Measurements from ENCODE around the gene BMAL2.

BMAL2 gene

DNA sequence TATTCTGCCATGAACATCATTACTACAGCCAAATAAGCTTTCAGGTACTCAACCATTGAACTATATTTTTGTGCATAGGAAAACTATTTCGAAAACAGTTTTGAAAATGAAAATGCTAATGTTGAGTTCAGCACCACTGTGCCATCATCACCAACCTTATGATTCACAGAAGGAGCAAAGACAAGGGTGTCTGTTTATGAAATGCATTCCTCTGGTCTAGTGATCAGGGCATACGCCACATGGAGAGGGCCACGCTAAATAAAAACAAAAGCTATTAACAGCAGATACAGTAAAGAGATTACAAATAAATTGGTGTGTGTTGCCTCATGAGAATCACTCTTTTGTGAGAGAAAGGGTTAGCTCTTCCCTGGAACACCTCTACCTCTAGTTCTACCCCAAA lies 43.2 kb upstream of the BMAL2 start:
- no peak for TF ChIP-seq ISL1 (CRISPR knock-in tag; IDR thresholded peaks at IDR 0.05)
- TF ChIP-seq ZFP3 (CRISPR knock-in tag; IDR thresholded peaks at IDR 0.05), result no peak
- no peak for TF ChIP-seq ZNF565 (CRISPR knock-in tag; conservative IDR thresholded peaks at IDR 0.05; ENCODE audit: low read depth)
- TF ChIP-seq, protein P1, sequence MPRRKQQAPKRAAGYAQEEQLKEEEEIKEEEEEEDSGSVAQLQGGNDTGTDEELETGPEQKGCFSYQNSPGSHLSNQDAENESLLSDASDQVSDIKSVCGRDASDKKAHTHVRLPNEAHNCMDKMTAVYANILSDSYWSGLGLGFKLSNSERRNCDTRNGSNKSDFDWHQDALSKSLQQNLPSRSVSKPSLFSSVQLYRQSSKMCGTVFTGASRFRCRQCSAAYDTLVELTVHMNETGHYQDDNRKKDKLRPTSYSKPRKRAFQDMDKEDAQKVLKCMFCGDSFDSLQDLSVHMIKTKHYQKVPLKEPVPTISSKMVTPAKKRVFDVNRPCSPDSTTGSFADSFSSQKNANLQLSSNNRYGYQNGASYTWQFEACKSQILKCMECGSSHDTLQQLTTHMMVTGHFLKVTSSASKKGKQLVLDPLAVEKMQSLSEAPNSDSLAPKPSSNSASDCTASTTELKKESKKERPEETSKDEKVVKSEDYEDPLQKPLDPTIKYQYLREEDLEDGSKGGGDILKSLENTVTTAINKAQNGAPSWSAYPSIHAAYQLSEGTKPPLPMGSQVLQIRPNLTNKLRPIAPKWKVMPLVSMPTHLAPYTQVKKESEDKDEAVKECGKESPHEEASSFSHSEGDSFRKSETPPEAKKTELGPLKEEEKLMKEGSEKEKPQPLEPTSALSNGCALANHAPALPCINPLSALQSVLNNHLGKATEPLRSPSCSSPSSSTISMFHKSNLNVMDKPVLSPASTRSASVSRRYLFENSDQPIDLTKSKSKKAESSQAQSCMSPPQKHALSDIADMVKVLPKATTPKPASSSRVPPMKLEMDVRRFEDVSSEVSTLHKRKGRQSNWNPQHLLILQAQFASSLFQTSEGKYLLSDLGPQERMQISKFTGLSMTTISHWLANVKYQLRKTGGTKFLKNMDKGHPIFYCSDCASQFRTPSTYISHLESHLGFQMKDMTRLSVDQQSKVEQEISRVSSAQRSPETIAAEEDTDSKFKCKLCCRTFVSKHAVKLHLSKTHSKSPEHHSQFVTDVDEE (CRISPR knock-in tag; IDR thresholded peaks at IDR 0.05), result no peak
- TF ChIP-seq BACH2 (CRISPR knock-in tag; IDR thresholded peaks at IDR 0.05; ENCODE audit: borderline replicate concordance), result no peak
- TF ChIP-seq GLIS3 (CRISPR knock-in tag; IDR thresholded peaks at IDR 0.05), result no peak
- no peak for TF ChIP-seq ESRRG (CRISPR knock-in tag; IDR thresholded peaks at IDR 0.05)
- no peak for TF ChIP-seq ZC3H10 (CRISPR knock-in tag; IDR thresholded peaks at IDR 0.05)
- no peak for TF ChIP-seq ZFP30 (CRISPR knock-in tag; IDR thresholded peaks at IDR 0.05)
- TF ChIP-seq TOX (CRISPR knock-in tag; IDR thresholded peaks at IDR 0.05; ENCODE audit: borderline replicate concordance), result no peak
- TF ChIP-seq ARNTL (CRISPR knock-in tag; IDR thresholded peaks at IDR 0.05; ENCODE audit: borderline replicate concordance, low read depth), result no peak
- TF ChIP-seq RARB (CRISPR knock-in tag; IDR thresholded peaks at IDR 0.05), result no peak
- TF ChIP-seq ZNF8 (CRISPR knock-in tag; IDR thresholded peaks at IDR 0.05), result no peak
- no peak for TF ChIP-seq ZNF70 (CRISPR knock-in tag; IDR thresholded peaks at IDR 0.05)
- no peak for TF ChIP-seq OSR1 (CRISPR knock-in tag; IDR thresholded peaks at IDR 0.05)

DNA sequence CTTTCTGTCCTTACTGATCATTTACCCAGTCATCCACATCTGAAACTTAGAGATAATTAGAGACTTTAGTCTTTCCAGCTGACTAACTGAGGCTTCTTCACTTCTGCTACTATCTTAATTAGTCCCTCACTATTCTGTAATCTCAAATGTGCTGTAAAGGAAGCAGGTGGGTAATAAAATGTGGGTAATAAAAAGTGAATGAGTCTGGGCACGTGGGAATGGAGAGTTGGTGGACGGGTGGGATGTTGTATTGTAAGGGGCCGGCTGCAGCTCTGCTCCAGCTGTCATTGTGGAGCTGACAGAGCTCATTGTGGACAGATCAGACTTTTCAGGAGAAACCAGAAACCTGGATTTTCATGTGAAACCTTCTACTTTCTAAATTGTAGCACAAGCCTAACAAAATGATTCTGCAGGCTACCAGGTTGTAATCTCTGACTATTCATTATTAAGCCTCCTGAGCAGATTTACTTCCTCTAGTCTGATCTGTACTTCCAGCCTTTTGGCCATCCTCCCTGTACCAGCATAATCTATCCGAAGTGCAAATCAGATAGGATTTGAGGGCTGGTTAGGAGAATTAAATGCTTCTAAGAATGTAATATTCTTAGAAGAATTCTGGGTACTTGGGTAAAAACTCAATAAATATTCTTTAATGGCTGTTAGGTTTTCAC lies 42.0 kb upstream of the BMAL2 start:
- no peak for ATAC-seq

More for the DNA sequence above, 43.2 kb upstream of the BMAL2 start:
- ATAC-seq, result no peak

DNA sequence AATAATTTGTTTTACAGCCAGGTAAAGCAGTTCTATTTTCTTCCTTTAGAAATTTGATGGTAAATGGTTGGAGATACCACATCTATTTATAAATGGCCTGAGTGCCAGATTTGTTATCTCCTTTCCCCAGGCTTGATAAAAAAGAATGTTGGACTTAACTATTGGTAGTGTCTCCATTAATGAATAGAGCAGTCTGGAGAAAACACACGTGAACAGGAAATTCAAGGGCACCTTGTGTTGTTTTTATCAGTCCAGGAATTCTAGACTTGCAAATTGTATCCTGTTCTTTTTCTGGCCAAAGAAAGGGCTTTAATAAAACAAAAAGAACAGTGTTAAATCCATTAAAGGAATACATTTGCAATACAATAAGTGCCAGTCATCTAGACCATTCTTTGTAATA lies 40.8 kb upstream of the BMAL2 start:
- ATAC-seq, result no peak
- TF ChIP-seq, protein P2, sequence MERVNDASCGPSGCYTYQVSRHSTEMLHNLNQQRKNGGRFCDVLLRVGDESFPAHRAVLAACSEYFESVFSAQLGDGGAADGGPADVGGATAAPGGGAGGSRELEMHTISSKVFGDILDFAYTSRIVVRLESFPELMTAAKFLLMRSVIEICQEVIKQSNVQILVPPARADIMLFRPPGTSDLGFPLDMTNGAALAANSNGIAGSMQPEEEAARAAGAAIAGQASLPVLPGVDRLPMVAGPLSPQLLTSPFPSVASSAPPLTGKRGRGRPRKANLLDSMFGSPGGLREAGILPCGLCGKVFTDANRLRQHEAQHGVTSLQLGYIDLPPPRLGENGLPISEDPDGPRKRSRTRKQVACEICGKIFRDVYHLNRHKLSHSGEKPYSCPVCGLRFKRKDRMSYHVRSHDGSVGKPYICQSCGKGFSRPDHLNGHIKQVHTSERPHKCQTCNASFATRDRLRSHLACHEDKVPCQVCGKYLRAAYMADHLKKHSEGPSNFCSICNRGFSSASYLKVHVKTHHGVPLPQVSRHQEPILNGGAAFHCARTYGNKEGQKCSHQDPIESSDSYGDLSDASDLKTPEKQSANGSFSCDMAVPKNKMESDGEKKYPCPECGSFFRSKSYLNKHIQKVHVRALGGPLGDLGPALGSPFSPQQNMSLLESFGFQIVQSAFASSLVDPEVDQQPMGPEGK (CRISPR knock-in tag; IDR thresholded peaks at IDR 0.05; ENCODE audit: borderline replicate concordance), result no peak
- TF ChIP-seq SNAI2 (CRISPR knock-in tag; IDR thresholded peaks at IDR 0.05), result peak; percentile 37; the same call in 1 of the 2 replicates
- TF ChIP-seq ISL1 (CRISPR knock-in tag; IDR thresholded peaks at IDR 0.05), result peak; percentile 82
- no peak for TF ChIP-seq ZNF565 (CRISPR knock-in tag; conservative IDR thresholded peaks at IDR 0.05; ENCODE audit: low read depth)
- no peak for TF ChIP-seq ZC3H10 (CRISPR knock-in tag; IDR thresholded peaks at IDR 0.05)
- peak; percentile 31; the same call in 1 of the 2 replicates for TF ChIP-seq TCF4 (CRISPR knock-in tag; IDR thresholded peaks at IDR 0.05; ENCODE audit: borderline replicate concordance)
- TF ChIP-seq, protein P3, sequence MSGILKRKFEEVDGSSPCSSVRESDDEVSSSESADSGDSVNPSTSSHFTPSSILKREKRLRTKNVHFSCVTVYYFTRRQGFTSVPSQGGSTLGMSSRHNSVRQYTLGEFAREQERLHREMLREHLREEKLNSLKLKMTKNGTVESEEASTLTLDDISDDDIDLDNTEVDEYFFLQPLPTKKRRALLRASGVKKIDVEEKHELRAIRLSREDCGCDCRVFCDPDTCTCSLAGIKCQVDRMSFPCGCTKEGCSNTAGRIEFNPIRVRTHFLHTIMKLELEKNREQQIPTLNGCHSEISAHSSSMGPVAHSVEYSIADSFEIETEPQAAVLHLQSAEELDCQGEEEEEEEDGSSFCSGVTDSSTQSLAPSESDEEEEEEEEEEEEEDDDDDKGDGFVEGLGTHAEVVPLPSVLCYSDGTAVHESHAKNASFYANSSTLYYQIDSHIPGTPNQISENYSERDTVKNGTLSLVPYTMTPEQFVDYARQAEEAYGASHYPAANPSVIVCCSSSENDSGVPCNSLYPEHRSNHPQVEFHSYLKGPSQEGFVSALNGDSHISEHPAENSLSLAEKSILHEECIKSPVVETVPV (CRISPR knock-in tag; IDR thresholded peaks at IDR 0.05), result no peak

More for the DNA sequence above, 42.0 kb upstream of the BMAL2 start:
- TF ChIP-seq OSR1 (CRISPR knock-in tag; IDR thresholded peaks at IDR 0.05), result no peak
- TF ChIP-seq TOX (CRISPR knock-in tag; IDR thresholded peaks at IDR 0.05; ENCODE audit: borderline replicate concordance), result no peak
- TF ChIP-seq, protein P4, sequence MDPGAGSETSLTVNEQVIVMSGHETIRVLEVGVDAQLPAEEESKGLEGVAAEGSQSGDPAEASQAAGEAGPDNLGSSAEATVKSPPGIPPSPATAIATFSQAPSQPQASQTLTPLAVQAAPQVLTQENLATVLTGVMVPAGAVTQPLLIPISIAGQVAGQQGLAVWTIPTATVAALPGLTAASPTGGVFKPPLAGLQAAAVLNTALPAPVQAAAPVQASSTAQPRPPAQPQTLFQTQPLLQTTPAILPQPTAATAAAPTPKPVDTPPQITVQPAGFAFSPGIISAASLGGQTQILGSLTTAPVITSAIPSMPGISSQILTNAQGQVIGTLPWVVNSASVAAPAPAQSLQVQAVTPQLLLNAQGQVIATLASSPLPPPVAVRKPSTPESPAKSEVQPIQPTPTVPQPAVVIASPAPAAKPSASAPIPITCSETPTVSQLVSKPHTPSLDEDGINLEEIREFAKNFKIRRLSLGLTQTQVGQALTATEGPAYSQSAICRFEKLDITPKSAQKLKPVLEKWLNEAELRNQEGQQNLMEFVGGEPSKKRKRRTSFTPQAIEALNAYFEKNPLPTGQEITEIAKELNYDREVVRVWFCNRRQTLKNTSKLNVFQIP (CRISPR knock-in tag; IDR thresholded peaks at IDR 0.05; ENCODE audit: borderline replicate concordance, low read depth), result no peak
- TF ChIP-seq CSDC2 (CRISPR knock-in tag; IDR thresholded peaks at IDR 0.05), result no peak
- TF ChIP-seq, protein P1 (CRISPR knock-in tag; IDR thresholded peaks at IDR 0.05), result no peak
- TF ChIP-seq ARNTL (CRISPR knock-in tag; IDR thresholded peaks at IDR 0.05; ENCODE audit: borderline replicate concordance, low read depth), result no peak
- no peak for TF ChIP-seq PPARA (CRISPR knock-in tag; IDR thresholded peaks at IDR 0.05; ENCODE audit: borderline replicate concordance)
- TF ChIP-seq, protein P3 (CRISPR knock-in tag; IDR thresholded peaks at IDR 0.05), result no peak
